Stimulated activated CD4-positive, alpha-beta T cell treated with anti-CD3 and anti-CD28 coated beads, TNF-alpha, amount 100 ng/mL, for 24 hours (primary cell): ENCODE results near the gene MED26.
"Not testable (repeated sequence)": the region's sequence is repeated elsewhere in the genome, so short reads cannot be mapped to it uniquely, and the experiment has no call there.

Experiments
- DNase-seq, 3 experiments: peaks; one replicate each; pipeline ENCODE4 v3.0.0-alpha.2; 2020; ENCODE audit warnings: low read depth in 3 of 3

MED26 gene

DNA sequence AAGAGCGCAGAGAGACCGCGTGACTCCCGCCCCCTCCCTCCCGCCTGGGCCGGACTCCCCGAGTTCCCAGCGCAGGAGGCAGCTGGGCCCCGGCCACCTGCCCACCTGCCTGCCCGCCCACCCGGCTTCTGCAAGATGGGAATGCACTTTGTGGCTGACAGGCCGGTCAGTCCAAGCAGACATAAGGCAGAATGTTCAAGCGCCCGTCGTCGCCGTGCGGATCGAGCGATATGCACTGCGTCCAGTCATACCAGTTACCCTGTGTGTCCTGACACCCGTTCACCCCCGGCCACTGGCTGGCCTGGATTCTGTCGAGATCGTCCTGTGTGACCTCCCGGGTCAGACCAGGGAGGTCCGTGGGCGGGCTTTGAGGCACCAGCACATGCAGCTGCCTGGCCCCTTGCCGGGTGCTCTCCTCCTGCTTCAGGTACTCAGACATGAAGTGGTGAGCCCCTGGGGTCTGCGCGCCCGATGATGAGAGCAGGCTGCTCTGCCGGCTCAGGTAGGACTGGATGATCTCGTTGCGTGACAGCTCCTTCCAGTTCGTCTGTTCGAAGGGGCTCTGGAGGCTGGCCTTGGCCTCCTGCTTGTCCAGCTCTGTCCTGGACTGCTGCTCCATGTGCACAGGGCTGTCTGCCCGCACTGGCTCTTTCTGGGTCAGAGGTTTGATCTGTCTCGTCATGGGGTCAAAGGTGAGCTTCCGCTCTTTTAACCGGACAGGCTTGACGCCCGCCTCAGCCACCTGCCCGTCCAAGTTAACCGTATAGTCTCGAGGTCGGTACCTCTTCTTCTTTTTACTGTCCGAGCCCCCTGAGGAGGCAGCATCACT lies 51.9 kb downstream of the MED26 start:
- no peak for DNase-seq

DNA sequence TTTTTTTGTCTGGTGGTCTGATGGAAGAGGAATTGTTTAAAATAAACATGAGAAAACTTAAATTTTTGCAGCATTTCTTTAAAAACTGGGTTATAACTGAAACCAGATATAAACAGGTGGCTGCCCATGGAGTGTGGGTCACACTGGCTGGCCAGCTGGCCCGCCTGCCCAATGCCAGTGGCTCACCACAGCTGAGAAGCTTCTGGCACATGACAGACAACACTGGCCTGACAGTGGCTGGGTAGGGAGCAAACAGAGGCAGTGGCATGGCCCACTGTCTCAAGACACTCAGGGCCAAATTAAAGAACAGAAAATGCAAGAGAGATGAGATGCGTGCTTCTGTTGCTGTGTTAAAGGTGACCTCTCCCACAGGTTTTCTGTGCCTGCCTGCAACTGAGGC lies 52.7 kb downstream of the MED26 start:
- DNase-seq: no peak

DNA sequence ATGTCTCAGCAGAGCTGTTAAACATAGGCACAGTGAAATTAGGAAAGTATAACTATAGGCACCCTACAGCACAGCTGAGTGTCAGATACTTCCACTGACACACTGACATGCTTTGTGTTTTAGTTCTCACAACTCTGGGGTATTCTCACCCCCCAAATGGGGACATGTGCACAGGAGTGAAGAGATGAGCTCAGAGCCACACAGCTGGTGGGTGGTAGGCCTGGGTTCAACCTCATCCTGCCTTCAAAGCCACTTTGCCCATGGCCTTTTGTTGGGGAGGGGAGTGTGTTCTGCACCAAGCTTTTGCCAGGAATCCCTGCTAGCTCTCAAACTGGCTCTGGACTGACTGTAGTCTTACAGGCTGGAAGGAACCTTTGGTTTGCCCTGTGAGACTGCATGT lies 54.1 kb downstream of the MED26 start:
- DNase-seq: no peak

DNA sequence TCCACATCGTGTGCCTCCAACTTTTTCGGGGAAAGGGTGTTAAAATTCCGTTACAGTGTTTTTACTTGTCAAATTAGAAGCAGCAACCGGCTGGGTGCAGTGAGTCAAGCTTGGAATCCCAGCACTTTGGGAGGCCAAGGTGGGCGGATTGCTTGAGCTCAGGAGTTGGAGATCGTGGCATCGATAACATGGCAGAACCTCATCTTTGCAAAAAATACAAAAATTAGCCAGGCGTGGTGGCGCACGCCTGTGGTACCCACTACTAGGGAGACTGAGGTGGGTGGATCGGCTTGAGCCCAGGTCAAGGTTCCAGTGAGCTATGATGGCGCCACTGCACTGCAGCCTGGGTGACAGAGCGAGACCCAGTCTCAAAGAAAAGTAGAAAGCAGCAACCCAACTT lies 54.7 kb downstream of the MED26 start:
- DNase-seq: no peak

DNA sequence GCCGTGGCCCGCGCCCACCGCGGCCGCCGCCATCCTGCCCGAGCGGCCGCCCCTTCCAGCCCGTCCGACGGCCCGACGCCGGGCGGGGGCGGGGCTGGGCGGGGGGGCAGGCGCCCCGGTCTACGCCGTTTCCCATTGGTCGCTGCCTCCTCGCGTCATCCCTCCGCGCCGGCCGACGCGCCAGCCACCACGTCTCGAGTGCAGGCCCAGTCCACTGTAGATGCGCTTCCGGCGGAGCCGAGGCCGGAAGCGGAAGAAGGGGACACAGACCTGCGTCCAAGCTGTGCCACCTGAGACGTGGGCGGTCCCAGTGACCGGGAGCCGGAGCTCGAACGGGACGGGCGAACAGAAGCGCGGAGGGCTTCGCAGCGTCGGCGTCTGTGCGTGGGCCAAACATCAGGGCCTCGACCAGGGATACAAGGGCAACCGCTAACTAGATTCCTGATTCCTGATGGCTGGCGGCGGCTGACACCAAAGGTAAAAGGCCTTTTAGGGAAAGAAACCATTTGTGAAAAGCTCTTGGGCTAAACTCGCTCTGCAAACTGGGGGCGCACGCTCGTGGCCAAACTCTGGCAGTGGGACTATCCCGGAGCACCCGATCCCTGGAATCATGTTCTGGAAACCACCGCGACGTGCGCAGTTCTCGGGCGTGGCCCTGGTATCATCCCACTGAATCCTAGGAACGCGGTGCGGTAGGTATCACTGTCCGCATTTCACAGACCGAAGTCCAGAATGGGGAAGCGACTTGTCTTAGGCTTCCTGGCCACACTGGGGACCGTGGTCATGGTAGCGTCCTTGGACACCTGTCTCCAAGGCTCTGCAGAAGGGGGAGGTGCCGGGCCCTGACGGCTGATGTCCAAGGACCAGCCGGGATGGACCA lies 55.4 kb downstream of the MED26 start, which contains the start of gene SLC35E1:
TSS of gene SLC35E1 (minus strand) at position 84 of the 880 bp plus-strand sequence. CDS start at position 33, 51 bp downstream.
- peak; percentile 84 to 92 (median 86) for DNase-seq

DNA sequence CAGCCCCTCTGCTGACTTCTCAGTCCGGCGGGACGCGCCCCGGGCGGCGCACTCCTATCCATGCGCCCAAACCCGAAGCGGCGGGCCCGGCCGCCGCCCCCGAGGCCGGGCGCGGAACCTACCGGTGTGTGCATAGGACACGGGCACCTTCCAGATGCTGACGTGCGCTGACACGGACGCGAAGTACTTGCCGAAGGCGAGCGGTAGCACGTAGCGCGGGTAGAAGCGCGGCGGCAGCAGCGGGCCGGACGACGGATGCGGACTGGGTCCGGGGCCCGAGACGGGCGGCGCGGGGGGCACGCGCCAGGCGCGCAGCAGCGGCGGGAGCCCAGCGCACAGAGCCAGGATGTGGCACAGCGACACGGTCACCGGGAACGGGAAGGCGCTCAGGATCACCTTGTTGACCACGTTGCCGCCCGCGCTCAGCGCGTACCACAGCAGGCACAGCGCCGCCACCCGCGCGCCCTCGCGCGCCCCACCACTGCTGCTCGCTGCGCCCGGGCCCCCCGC lies 56.1 kb downstream of the MED26 start:
- no peak for DNase-seq

DNA sequence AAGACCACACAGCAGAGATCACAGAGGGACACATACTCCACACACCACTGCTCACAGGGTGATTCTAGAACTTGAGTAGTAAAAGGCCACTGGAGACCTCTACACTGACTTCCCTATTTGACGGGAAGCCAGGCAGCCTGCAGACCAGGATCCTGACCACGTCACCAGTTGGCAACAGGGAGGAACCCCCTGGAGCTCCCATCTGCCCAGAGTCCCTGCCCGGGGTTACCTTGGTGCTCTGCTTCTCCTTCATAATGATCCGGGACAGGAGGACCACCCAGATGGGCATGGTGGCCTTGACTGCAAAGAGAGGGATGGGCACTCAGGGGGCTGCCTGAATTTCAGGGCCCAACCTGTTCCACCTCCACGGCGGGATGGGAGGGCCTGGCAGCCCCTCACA lies 56.7 kb downstream of the MED26 start:
- no peak for DNase-seq

DNA sequence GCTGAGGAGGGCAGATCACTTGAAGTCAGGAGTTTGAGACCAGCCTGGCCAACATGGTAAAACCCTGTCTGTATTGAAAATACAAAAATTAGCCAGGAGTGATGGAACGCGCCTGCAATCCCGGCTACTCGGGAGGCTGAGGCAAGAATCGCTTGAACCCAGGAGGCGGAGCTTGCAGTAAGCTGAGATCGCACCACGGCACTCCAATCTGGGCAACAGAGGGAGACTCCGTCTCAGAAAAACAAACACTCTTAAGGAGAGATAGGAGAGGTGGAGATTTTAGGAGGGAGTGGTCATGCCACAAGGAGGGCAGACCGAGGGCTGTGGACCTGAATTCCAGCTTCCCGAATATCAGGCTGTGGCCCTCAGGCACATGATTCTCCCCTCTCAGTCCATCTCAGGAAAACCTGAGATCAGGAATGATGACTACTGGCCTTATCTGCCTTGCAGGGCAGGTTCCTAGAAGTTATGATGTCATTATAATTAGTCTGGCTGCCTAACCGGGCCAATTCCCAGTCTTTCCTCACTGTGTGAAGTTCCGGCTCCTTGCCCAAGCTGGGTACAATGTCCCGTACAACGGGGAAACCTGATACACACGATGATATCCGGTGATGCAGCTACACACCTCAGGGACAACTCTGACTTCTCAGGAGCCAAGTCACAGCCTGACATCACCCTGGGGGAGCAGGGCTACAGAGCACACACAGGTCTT lies 58.2 kb downstream of the MED26 start:
- no peak for DNase-seq

DNA sequence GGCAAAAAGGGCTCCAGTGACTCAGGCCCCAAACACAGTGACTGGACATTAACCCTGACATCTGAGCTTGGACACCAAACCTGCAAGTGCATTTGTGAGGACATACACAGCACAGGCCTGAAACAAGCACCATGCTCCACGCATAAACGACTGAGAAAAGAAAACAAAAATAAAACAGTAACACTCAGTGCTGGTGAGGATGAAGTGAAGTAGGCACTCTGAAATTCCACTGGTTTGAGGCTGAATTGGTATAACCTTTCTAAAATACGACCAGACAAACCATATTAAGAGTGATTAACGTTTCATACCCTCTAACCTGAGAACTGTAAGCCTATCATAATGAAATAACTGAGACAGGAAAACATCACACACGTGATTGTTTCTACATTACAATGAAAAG lies 61.3 kb downstream of the MED26 start:
- no peak for DNase-seq

DNA sequence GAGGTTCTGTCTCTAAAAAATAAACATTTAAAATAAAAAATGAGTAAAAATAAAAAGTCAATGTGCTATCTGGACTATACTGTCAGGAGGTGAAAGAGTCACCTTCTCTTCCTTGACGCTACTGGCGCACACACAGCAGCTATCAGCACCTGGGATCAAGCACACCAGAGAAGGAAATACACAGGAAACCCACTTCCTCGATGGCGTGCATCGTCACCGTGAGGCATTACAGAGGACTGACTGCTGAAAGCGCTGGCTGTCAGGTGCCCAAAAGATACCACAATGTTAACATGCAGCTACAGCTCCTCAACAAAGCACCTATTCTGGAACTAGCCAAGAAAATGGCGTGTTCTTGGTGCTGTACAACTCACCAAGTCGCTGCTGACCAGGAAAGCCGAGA lies 61.8 kb downstream of the MED26 start:
- peak in 2 of 3 experiments; percentile 45 to 60 for DNase-seq

DNA sequence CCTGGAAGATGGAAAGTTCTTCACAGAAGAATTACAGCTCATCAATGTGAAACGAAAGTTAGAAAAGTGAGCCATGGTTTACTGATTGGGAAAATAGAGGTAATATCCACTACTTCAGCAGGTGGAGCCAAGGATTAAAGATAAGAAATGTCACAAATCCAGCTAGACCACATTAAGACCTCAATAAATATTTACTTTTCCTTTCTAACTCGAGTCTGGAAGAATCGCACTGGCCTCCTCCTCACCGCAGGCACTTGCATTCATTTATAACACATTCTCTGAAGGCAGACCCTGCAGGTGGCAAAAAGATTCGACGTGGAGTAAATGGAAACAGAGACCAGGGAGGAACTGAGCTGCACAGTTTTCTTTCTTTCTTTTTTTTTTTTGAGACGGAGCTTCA lies 63.2 kb downstream of the MED26 start:
- DNase-seq: no peak

DNA sequence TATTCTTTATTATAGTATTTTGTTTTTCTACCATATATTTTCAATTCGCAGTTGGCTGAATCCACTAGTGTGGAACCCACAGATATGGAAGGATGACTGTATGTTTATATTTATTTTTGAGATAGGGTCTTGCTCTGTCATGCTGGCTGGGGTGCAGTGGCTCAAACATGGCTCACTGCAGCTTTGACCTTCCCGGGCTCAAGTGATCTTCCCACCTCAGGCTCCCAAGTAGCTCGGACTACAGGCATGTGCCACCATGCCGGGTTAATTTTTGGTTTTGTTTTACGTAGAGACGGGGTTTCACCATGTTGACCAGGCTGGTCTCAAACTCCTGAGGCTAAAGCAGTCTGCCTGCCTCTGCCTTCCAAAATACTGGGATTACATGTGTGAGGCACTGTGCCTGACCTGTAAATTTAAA lies 65.4 kb downstream of the MED26 start:
- no peak for DNase-seq

DNA sequence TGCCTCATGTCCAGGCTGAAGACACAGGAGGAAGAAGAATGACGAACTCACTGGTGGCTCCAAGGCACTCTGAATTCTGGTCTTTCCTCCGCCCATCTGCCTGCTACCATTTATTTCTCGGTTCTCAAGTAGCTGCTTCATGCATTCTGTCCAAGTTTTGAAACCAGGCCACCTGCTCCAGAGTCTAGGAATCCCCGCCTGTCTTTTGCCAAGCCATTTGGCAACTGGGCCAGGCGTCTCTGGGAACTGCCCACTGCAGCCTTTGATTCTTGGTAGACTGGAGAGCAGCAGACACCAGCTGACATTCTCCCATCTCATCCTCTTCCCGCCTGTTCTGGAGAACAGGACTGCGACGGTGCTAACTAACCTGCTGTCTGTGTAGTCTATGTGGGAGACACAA lies 66.6 kb downstream of the MED26 start:
- no peak for DNase-seq

DNA sequence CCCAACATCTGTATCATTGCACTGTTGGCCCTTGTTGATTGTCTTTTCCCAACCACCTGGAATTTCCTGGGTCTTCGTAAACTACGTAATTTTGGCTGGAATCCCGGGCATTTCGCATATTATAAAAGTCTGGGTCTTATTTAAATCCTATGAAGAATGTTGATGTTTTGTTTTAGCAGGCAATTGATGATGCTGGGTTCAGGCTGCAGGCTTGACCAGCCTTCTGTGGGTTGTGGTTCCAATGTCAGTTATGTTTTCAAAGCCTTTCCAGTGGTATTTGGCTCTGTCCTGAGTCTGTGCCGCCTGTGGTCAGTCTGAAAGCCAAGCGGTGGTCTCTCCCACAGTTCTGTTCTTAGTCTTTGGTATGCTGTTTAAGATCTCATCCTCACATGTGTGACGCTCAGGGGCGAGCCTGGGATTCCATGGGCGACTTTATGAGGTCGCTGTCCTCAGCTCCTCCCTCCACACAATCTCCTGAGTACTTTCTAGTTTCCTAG lies 68.2 kb downstream of the MED26 start:
- no peak for DNase-seq

DNA sequence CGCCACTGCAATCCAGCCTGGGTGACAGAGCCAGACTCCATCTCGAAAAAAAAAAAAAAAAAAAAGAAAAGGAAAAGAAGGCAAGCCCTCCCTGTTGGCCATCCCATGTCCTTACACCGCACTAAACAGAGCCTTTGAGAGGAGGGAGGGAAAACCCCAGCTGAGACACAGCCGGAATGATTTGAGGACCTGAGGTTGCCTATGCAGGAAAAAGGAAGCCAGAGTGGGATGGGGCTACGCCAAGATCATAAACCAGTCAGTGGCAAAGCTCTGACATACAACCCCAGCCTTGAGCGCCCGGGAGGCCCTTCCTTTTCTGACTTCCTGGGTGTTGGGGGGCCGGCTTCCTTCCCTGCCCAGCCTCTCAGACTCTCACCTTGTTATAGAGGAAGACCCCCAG lies 73.2 kb downstream of the MED26 start:
- no peak for DNase-seq

DNA sequence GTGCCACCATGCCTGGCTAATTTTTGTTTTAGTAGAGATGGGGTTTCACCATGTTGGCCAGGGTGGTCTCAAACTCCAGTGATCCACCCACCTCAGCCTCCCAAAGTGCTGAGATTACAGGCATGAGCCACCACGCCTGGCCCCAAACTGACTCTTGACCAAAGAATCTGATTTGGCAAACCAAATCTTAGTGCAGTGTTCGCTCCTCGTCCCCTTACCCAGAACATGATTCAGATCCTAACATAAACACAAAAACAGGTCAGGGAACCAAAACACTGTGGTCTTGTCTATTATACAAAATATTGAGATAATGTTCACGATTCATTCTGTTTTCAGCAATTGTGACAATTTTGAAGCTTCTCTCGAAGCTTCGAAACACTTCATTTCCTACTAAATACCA lies 76.1 kb downstream of the MED26 start:
- not testable (repeated sequence) for DNase-seq

DNA sequence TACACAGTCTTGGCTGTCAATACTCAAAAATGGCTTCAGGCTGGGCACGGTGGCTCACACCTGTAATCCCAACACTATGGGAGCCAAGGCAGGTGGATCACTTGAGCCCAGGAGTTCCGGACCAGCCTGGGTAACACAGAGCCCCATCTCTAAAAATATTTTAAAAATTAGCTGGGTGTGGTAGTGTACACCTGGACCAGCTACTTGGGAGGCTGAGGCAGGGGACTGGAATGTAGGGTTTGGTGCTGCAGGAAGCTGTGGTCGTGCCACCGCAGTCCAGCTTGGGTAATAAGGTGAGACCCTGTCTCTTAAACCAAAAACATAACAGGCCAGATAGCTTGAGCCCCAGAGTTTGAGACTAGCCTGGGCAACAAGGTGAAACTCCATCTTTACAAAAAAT lies 79.0 kb downstream of the MED26 start:
- no peak for DNase-seq

DNA sequence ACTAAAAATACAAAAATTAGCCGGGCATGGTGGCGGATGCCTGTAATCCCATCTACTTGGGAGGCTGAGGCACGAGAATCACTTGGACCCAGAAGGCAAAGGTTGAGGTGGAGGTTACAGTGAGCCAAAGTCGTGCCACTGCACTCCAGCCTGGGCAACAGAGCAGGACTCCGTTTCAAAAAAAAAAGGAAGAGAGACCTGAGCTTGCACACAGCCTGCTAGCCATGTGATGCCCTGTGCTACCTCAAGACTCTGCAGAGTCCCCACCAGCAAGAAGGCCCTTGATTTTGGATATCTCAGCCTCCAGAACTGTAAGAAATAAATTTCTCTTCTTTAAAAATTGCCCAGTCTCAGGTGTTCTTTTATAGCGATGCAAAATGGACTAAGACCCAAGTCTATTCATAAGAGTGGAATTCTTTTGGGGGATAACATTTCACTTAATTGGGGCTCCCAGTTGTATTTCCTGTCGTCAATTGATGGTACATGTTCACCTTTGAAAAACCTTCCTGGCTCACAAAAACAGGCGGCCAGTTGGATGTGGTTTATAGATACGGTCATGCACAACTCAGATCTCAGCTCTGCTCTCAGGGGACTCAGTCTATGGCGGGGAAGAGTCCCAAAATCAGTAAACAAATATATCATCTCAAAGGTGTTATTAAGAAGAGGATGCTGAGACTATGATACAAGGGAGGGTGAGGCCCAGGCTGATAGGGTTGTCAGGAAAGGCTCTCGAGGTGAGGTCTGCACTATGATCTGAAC lies 83.4 kb downstream of the MED26 start:
- DNase-seq: no peak

DNA sequence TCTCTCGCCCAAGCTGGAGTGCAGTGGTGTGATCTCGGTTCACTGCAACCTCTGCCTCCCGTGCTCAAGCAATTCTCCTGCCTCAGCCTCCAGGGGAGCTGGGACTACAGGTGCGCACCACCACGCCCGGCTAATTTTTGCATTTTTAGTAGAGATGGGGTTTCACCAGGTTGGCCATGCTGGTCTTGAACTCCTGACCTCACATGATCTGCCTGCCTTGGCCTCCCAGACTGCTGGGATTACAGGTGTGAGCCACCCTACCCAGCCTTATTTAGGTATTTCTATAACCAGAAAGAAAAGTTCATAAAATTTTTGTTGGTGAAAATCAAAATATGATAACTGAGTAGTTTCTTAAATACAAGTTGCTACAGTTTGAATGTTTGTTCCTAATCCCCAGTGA lies 84.3 kb downstream of the MED26 start:
- DNase-seq: not testable (repeated sequence)

DNA sequence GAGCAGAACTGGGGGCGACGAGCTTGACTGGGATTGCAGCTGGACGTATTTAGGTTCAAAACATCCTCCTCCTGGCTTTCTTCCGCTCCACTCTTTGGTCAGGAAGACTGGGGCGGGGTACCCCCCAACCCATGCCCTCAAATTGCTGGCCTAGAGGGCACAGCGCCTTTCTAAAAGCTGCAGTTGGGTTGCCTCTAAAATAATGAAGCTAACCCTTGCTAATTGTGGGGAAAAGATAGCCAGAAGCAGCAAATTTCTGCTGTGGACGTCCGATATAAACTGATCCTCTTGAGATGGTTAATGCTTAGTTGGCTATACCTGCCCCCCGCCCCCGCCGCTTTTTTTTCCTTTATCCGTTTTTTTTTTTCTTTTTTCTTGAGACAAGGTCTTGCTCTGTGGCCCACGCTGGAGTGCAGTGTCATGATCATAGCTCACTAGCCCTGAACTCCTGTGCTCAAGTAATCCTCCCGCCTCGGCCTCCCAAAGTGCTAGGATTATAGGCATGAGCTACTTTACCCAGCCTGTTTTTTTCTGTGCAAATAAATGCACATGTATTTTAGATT lies 85.0 kb downstream of the MED26 start:
- DNase-seq: no peak
